ENCODE results near the gene ACIN1. TPM values are rescaled to one million over a fixed set of nuclear protein-coding genes. Genes with fewer than 3 reads are reported as not detected.
A peak's percentile ranks its signal among the peaks of the same experiment; 100 is the strongest.

Gene ACIN1
- total RNA-seq, 1 donor from 2014 or later, result 83.4 TPM

GRCh38 chr14:23115039-23115731 is 20.2 kb upstream of the ACIN1 start:
- Histone ChIP-seq H3K36me3 (ENCODE audit: control insufficient read depth, insufficient read depth, low read length) (no peaks in the 10 kb centered on the region), H3K4me3 (ENCODE audit: low read depth, low read length) (no peak overlapping the region), H3K27me3 (ENCODE audit: control insufficient read depth, insufficient read depth, low read length) (peaks cover 6% of the 10 kb centered on the region)
- peak; percentile 93 for DNase-seq (ENCODE audit: low read depth)
- TF ChIP-seq CTCF (IDR thresholded peaks at IDR 0.05; ENCODE audit: insufficient read depth, low read length, poor library complexity, severe bottlenecking), result no peak

GRCh38 chr14:23114669-23115038 is 19.7 kb upstream of the ACIN1 start:
- no peak for DNase-seq (ENCODE audit: low read depth)
- Histone ChIP-seq H3K36me3 (ENCODE audit: control insufficient read depth, insufficient read depth, low read length) (no peaks in the 10 kb centered on the region), H3K27me3 (ENCODE audit: control insufficient read depth, insufficient read depth, low read length) (peaks cover 6% of the 10 kb centered on the region), H3K4me3 (ENCODE audit: low read depth, low read length) (no peak overlapping the region)
- no peak for TF ChIP-seq CTCF (IDR thresholded peaks at IDR 0.05; ENCODE audit: insufficient read depth, low read length, poor library complexity, severe bottlenecking)

- DNase-seq (ENCODE audit: low read depth), result no peak
- H3K36me3 ChIP-seq (ENCODE audit: control insufficient read depth, insufficient read depth, low read length), result no peaks in the 10 kb centered on the region
- H3K27me3 ChIP-seq (ENCODE audit: control insufficient read depth, insufficient read depth, low read length), result peaks cover 6% of the 10 kb centered on the region
- TF ChIP-seq CTCF (IDR thresholded peaks at IDR 0.05; ENCODE audit: insufficient read depth, low read length, poor library complexity, severe bottlenecking), result no peak
- no peak overlapping the region for H3K4me3 ChIP-seq (ENCODE audit: low read depth, low read length)
Measured at GRCh38 chr14:23114120-23114458, 19.2 kb upstream of the ACIN1 start.

GRCh38 chr14:23113431-23114119 is 18.6 kb upstream of the ACIN1 start:
- DNase-seq (ENCODE audit: low read depth), result no peak
- Histone ChIP-seq H3K4me3 (ENCODE audit: low read depth, low read length) (no peak overlapping the region), H3K27me3 (ENCODE audit: control insufficient read depth, insufficient read depth, low read length) (peaks cover 6% of the 10 kb centered on the region), H3K36me3 (ENCODE audit: control insufficient read depth, insufficient read depth, low read length) (no peaks in the 10 kb centered on the region)
- TF ChIP-seq CTCF (IDR thresholded peaks at IDR 0.05; ENCODE audit: insufficient read depth, low read length, poor library complexity, severe bottlenecking), result no peak

GRCh38 chr14:23112359-23113178 is 17.6 kb upstream of the ACIN1 start:
- Histone ChIP-seq H3K27me3 (ENCODE audit: control insufficient read depth, insufficient read depth, low read length) (peaks cover 6% of the 10 kb centered on the region), H3K4me3 (ENCODE audit: low read depth, low read length) (no peak overlapping the region), H3K36me3 (ENCODE audit: control insufficient read depth, insufficient read depth, low read length) (no peaks in the 10 kb centered on the region)
- no peak for TF ChIP-seq CTCF (IDR thresholded peaks at IDR 0.05; ENCODE audit: insufficient read depth, low read length, poor library complexity, severe bottlenecking)
- no peak for DNase-seq (ENCODE audit: low read depth)

Measured in kidney epithelial cell (primary cell).